OCI-M2 (cell line): Measurements from ENCODE around the gene SIX5.

Experiments used
- DNase-seq: peaks from one replicate; lab custom pipeline; 2025; ENCODE audit not compliant: unreplicated experiment; lab: John Stamatoyannopoulos, UW

The SIX5 gene

GRCh38 chr19:45777395-45777961 is 8.4 kb upstream of the SIX5 start:
- DNase-seq, result no peak

- no peak for DNase-seq
Observed at GRCh38 chr19:45774765-45775164, 5.7 kb upstream of the SIX5 start.

GRCh38 chr19:45773384-45773783 is 4.3 kb upstream of the SIX5 start:
- no peak for DNase-seq

GRCh38 chr19:45772912-45773311 is 3.9 kb upstream of the SIX5 start:
- DNase-seq, result no peak

GRCh38 chr19:45772130-45772840 is 3.2 kb upstream of the SIX5 start:
- DNase-seq, result no peak

GRCh38 chr19:45771311-45771933 is 2.4 kb upstream of the SIX5 start:
- DNase-seq, result no peak

GRCh38 chr19:45770192-45771101 is 1.4 kb upstream of the SIX5 start:
- peak; percentile 60 for DNase-seq

- no peak for DNase-seq
Observed at GRCh38 chr19:45769821-45770191, 754 bp upstream of the SIX5 start.

GRCh38 chr19:45768655-45768983 is 433 bp downstream of the SIX5 start:
- no peak for DNase-seq

GRCh38 chr19:45767881-45768654 is 984 bp downstream of the SIX5 start:
- DNase-seq, result no peak

GRCh38 chr19:45767410-45767880 is 1.6 kb downstream of the SIX5 start:
- peak; percentile 54 for DNase-seq

GRCh38 chr19:45766869-45767346 is 2.1 kb downstream of the SIX5 start:
- no peak for DNase-seq

GRCh38 chr19:45766296-45766868 is 2.7 kb downstream of the SIX5 start:
- no peak for DNase-seq

GRCh38 chr19:45765702-45766295 is 3.3 kb downstream of the SIX5 start:
- DNase-seq, result no peak

GRCh38 chr19:45764945-45765701 is 3.9 kb downstream of the SIX5 start:
- no peak for DNase-seq

GRCh38 chr19:45764475-45764874 is 4.6 kb downstream of the SIX5 start:
- no peak for DNase-seq

- no peak for DNase-seq
Observed at GRCh38 chr19:45763691-45764294, 5.3 kb downstream of the SIX5 start.

GRCh38 chr19:45762870-45763631 is 6.0 kb downstream of the SIX5 start:
- DNase-seq, result no peak
